ENCODE measurements around the gene CD248.
"Not testable (repeated sequence)": the region's sequence is repeated elsewhere in the genome, so short reads cannot be mapped to it uniquely, and the experiment has no call there.

DNA sequence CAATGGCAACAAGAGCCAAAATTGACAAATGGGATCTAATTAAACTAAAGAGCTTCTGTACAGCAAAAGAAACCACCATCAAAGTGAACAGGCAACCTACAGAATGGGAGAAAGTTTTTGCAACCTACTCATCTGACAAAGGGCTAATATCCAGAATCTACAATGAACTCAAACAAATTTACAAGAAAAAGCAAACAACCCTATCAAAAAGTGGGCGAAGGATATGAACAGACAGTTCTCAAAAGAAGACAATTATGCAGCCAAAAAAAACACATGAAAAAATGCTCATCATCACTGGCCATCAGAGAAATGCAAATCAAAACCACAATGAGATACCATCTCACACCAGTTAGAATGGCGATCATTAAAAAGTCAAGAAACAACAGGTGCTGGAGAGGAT is 3.4 kb upstream of the CD248 start:
- TF ChIP-seq, protein P1, sequence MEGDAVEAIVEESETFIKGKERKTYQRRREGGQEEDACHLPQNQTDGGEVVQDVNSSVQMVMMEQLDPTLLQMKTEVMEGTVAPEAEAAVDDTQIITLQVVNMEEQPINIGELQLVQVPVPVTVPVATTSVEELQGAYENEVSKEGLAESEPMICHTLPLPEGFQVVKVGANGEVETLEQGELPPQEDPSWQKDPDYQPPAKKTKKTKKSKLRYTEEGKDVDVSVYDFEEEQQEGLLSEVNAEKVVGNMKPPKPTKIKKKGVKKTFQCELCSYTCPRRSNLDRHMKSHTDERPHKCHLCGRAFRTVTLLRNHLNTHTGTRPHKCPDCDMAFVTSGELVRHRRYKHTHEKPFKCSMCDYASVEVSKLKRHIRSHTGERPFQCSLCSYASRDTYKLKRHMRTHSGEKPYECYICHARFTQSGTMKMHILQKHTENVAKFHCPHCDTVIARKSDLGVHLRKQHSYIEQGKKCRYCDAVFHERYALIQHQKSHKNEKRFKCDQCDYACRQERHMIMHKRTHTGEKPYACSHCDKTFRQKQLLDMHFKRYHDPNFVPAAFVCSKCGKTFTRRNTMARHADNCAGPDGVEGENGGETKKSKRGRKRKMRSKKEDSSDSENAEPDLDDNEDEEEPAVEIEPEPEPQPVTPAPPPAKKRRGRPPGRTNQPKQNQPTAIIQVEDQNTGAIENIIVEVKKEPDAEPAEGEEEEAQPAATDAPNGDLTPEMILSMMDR (conservative IDR thresholded peaks at IDR 0.05) = not testable (repeated sequence)
- not testable (repeated sequence) for TF ChIP-seq EZH2 (IDR thresholded peaks at IDR 0.05; ENCODE audit: low read depth)
